KOPT-K1 (cell line): ENCODE results near the gene TBL1XR1.

ENCODE experiments used
- H3K27ac ChIP-seq: fragments of 200-600 bp; sonication (generic); 2 replicates; pipeline ENCODE4 v1.5.1; 2016; ENCODE audit warnings: antibody characterized with exemption, mild to moderate bottlenecking, low read depth, low read length; ENCODE audit not compliant: poor library complexity, severe bottlenecking
- H3K36me3 ChIP-seq: fragments of 200-600 bp; sonication (generic); 2 replicates; pipeline ENCODE4 v1.5.1; 2017; ENCODE audit warnings: antibody characterized with exemption, mild to moderate bottlenecking, low read length, moderate library complexity; ENCODE audit not compliant: insufficient read depth
- H3K9me3 ChIP-seq: fragments of 200-600 bp; sonication (generic); 2 replicates; pipeline ENCODE4 v1.5.1; 2017; ENCODE audit warnings: antibody characterized with exemption, low read length, mild to moderate bottlenecking; ENCODE audit not compliant: insufficient read depth, poor library complexity, severe bottlenecking

The TBL1XR1 gene

GRCh38 chr3:177106184-177106583 lies 91.1 kb downstream of the TBL1XR1 start:
- Histone ChIP-seq H3K36me3 (peaks cover 9% of the 10 kb centered on the region; the same call in 1 of the 2 replicates), H3K27ac (no peak overlapping the region), H3K9me3 (peaks cover 10% of the 10 kb centered on the region)

GRCh38 chr3:177105623-177106022 lies 91.7 kb downstream of the TBL1XR1 start:
- H3K27ac ChIP-seq = no peak overlapping the region
- peaks cover 11% of the 10 kb centered on the region for H3K9me3 ChIP-seq
- H3K36me3 ChIP-seq = peaks cover 10% of the 10 kb centered on the region; the same call in 1 of the 2 replicates

GRCh38 chr3:177104299-177104992 lies 92.8 kb downstream of the TBL1XR1 start:
- Histone ChIP-seq H3K9me3 (peaks cover 12% of the 10 kb centered on the region), H3K36me3 (peaks cover 15% of the 10 kb centered on the region; the same call in 1 of the 2 replicates), H3K27ac (no peak overlapping the region)

- peaks cover 25% of the 10 kb centered on the region for H3K9me3 ChIP-seq
- no peak overlapping the region for H3K27ac ChIP-seq
- H3K36me3 ChIP-seq = peaks cover 21% of the 10 kb centered on the region
These were observed 94.7 kb downstream of the TBL1XR1 start for GRCh38 chr3:177102553-177102952.

- Histone ChIP-seq H3K9me3 (peaks cover 65% of the 10 kb centered on the region), H3K27ac (no peak overlapping the region), H3K36me3 (peaks cover 58% of the 10 kb centered on the region)
These were observed 98.7 kb downstream of the TBL1XR1 start for GRCh38 chr3:177098551-177098950.

- no peak overlapping the region for H3K27ac ChIP-seq
These were observed 100.7 kb downstream of the TBL1XR1 start for GRCh38 chr3:177096615-177097014.

GRCh38 chr3:177093966-177094365 lies 103.3 kb downstream of the TBL1XR1 start:
- Histone ChIP-seq H3K27ac (no peak overlapping the region), H3K9me3 (peaks cover 72% of the 10 kb centered on the region), H3K36me3 (peaks cover 74% of the 10 kb centered on the region)

More at GRCh38 chr3:177096615-177097014, 100.7 kb downstream of the TBL1XR1 start:
- H3K36me3 ChIP-seq = peaks cover 69% of the 10 kb centered on the region
- peaks cover 79% of the 10 kb centered on the region for H3K9me3 ChIP-seq

- Histone ChIP-seq H3K27ac (no peak overlapping the region), H3K36me3 (peaks cover 56% of the 10 kb centered on the region), H3K9me3 (peaks cover 36% of the 10 kb centered on the region)
These were observed 107.4 kb downstream of the TBL1XR1 start for GRCh38 chr3:177089901-177090300.

GRCh38 chr3:177089110-177089509 lies 108.2 kb downstream of the TBL1XR1 start:
- H3K9me3 ChIP-seq = peaks cover 28% of the 10 kb centered on the region
- no peak overlapping the region for H3K27ac ChIP-seq
- peaks cover 56% of the 10 kb centered on the region for H3K36me3 ChIP-seq

- H3K27ac ChIP-seq = no peak overlapping the region
- H3K36me3 ChIP-seq = peaks cover 37% of the 10 kb centered on the region
- H3K9me3 ChIP-seq = no peaks in the 10 kb centered on the region
These were observed 111.5 kb downstream of the TBL1XR1 start for GRCh38 chr3:177085794-177086193.

GRCh38 chr3:177084616-177085015 lies 112.7 kb downstream of the TBL1XR1 start:
- Histone ChIP-seq H3K36me3 (peaks cover 40% of the 10 kb centered on the region), H3K27ac (no peak overlapping the region)

GRCh38 chr3:177080122-177080521 lies 117.2 kb downstream of the TBL1XR1 start:
- Histone ChIP-seq H3K36me3 (peaks cover 65% of the 10 kb centered on the region), H3K9me3 (no peaks in the 10 kb centered on the region), H3K27ac (no peak overlapping the region)

More at GRCh38 chr3:177084616-177085015, 112.7 kb downstream of the TBL1XR1 start:
- H3K9me3 ChIP-seq = no peaks in the 10 kb centered on the region

- Histone ChIP-seq H3K36me3 (peaks cover 65% of the 10 kb centered on the region), H3K9me3 (no peaks in the 10 kb centered on the region), H3K27ac (no peak overlapping the region)
These were observed 117.6 kb downstream of the TBL1XR1 start for GRCh38 chr3:177079684-177080083.

GRCh38 chr3:177071496-177072156 lies 125.7 kb downstream of the TBL1XR1 start:
- Histone ChIP-seq H3K36me3 (peaks cover 49% of the 10 kb centered on the region), H3K9me3 (no peaks in the 10 kb centered on the region), H3K27ac (no peak overlapping the region)

GRCh38 chr3:177069514-177070329 lies 127.6 kb downstream of the TBL1XR1 start:
- no peaks in the 10 kb centered on the region for H3K9me3 ChIP-seq
- H3K27ac ChIP-seq = no peak overlapping the region
- H3K36me3 ChIP-seq = peaks cover 35% of the 10 kb centered on the region
